ENCODE data around the gene DCTPP1. TPM values are rescaled to one million over a fixed set of nuclear protein-coding genes. Genes with fewer than 3 reads are reported as not detected.

Gene DCTPP1
- total RNA-seq, 4 donors from 2014 or later: 7.4 to 28.6 (median 22.7) TPM

DNA sequence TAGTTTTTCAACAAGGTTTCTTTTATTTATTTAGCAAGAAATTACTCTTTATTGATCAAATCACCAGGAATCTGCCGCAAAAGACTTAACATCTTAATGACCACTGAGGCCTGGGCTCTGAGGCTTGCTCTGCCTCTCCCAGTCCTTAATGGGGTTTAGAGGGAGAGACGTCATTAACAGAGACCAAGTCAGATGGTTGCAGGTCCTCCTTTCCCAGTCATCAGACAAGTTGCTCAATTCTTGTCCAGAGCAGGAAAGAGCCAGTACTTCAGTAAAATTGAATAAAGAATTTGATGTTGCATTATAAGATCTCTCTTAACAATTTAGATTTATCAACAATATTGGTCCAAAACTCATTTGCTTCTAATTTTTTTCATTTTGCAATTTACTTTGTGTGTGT is 13.8 kb upstream of the DCTPP1 start:
- H3K9me3 ChIP-seq: no peaks in the 10 kb centered on the region
- H3K27me3 ChIP-seq: no peaks in the 10 kb centered on the region
- intact Hi-C loops (cut with DNase I): no loop called here
- DNase-seq: no peak
- peaks cover 9 to 36% (median 18%) of the 10 kb centered on the region in 3 donors for H3K4me1 ChIP-seq
- H3K4me3 ChIP-seq: peak overlapping the region in 1 of 4 donors; percentile 91
- TF ChIP-seq, protein P1, sequence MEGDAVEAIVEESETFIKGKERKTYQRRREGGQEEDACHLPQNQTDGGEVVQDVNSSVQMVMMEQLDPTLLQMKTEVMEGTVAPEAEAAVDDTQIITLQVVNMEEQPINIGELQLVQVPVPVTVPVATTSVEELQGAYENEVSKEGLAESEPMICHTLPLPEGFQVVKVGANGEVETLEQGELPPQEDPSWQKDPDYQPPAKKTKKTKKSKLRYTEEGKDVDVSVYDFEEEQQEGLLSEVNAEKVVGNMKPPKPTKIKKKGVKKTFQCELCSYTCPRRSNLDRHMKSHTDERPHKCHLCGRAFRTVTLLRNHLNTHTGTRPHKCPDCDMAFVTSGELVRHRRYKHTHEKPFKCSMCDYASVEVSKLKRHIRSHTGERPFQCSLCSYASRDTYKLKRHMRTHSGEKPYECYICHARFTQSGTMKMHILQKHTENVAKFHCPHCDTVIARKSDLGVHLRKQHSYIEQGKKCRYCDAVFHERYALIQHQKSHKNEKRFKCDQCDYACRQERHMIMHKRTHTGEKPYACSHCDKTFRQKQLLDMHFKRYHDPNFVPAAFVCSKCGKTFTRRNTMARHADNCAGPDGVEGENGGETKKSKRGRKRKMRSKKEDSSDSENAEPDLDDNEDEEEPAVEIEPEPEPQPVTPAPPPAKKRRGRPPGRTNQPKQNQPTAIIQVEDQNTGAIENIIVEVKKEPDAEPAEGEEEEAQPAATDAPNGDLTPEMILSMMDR (IDR thresholded peaks at IDR 0.05): no peak
- no peak for TF ChIP-seq POLR2A (IDR thresholded peaks at IDR 0.05)
- no peak overlapping the region for H3K27ac ChIP-seq
- 79 to 91% methylated on average over 2 of the region's 2 CpGs for WGBS, 2 donors
- peaks cover 0 to 19% (median 5%) of the 10 kb centered on the region in 3 donors for H3K36me3 ChIP-seq

DNA sequence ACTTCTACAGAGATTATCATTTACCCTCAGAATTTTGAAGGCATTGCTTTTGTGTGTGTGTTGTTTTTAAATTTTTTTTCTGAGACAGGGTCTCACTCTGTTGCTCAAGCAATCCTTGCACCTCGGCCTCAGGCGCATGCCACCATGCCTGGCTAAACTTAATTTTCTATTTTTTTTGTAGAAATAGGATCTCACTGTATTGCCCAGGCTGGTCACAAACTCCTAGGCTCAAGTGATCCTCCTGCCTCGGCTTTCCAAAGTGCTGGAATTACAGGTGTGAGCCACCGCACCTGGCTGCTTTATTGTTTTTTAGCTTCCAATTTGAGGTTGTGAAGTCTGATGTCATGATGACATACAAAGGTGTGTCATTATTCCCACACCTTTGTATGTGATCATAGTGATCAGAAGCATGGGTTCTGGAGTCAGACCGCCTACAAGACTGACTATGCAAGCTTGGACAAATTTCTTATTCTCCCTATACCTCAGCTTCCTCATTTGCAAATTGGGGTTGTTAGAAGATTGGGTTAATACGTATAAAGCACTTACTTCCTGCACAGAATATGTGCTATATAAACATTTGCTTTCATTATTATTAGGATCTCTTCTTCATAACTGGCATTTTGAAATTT is 10.0 kb upstream of the DCTPP1 start:
- no peak overlapping the region for H3K27ac ChIP-seq
- WGBS, 2 donors: 59 to 68% methylated on average over 6 of the region's 6 CpGs
- H3K27me3 ChIP-seq: no peaks in the 10 kb centered on the region
- no peak overlapping the region for H3K4me3 ChIP-seq
- intact Hi-C loops (cut with DNase I): loop anchor here (10.0 kb wide), 1 partner anchor 195 kb away; no protein-coding TSS in a partner anchor
- DNase-seq: no peak
- H3K9me3 ChIP-seq: no peaks in the 10 kb centered on the region
- H3K4me1 ChIP-seq: peaks cover 1 to 31% (median 11%) of the 10 kb centered on the region in 3 donors
- TF ChIP-seq POLR2A (IDR thresholded peaks at IDR 0.05): no peak
- TF ChIP-seq, protein P1 (IDR thresholded peaks at IDR 0.05): no peak
- H3K36me3 ChIP-seq: peaks cover 0 to 19% (median 5%) of the 10 kb centered on the region in 3 donors

DNA sequence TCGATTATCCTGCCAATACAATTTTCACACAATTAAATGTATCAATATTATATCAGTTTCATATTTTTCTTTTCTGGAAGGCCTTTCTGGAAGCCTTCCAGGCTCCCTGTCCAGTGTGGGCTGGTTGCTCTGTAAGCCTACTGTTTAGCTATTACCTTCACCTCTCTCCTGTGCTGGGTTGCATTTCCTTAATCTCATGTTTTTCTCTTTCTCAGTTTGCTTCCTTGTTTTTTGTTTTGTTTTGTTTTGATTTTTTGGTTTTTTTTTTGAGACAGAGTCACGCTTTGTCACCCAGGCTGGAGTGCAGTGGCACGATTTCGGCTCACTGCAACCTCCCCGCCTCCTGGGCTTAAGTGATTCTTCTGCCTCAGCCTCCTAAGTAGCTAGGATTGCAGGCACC is 9.0 kb upstream of the DCTPP1 start:
- no peak for DNase-seq
- intact Hi-C loops (cut with DNase I): loop anchor here (10.0 kb wide), 1 partner anchor 196 kb away; no protein-coding TSS in a partner anchor
- peaks cover 0 to 21% (median under 1%) of the 10 kb centered on the region in 3 donors for H3K4me1 ChIP-seq
- no peaks in the 10 kb centered on the region for H3K9me3 ChIP-seq
- no peaks in the 10 kb centered on the region for H3K27me3 ChIP-seq
- no peak overlapping the region for H3K27ac ChIP-seq
- peaks cover 0 to 16% (median 5%) of the 10 kb centered on the region in 3 donors for H3K36me3 ChIP-seq
- H3K4me3 ChIP-seq: no peak overlapping the region
- WGBS, 2 donors: 83 to 91% methylated on average over 5 of the region's 5 CpGs
- TF ChIP-seq, protein P1 (IDR thresholded peaks at IDR 0.05): no peak
- TF ChIP-seq POLR2A (IDR thresholded peaks at IDR 0.05): no peak

DNA sequence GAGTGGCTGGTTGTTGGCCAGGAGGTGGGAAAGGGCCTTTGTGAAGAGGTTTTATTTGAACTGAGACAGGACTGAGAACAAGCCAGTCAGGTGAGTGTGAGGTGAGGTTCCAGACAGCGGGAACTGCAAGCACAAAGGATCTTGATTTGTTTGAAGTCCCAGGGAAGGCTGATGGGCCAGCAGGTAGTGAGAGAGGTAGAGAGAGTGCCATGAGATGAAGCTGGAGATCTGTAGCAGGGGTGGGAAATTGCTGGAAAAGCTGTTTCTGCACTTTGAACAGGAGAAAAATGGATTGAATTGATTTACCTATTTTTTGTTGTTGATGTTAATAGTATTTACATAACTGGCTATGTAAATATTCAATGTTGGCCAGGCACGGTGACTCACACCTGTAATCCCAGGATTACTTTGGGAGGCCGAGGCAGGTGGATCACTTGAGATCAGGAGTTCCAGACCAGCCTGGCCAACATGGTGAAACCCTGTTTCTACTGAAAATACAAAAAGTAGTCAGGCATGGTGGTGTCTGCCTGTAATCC is 7.7 kb upstream of the DCTPP1 start:
- Histone ChIP-seq H3K27me3 (no peaks in the 10 kb centered on the region), H3K4me1 (peaks cover 0 to 8% (median 0%) of the 10 kb centered on the region in 3 donors), H3K4me3 (no peak overlapping the region), H3K27ac (no peak overlapping the region), H3K36me3 (peaks cover 0 to 4% (median 0%) of the 10 kb centered on the region in 3 donors), H3K9me3 (no peaks in the 10 kb centered on the region)
- DNase-seq: no peak
- 41 to 54% methylated on average over 3 of the region's 3 CpGs for WGBS, 2 donors
- intact Hi-C loops (cut with DNase I): loop anchor here (10.0 kb wide), 1 partner anchor 197 kb away; no protein-coding TSS in a partner anchor
- TF ChIP-seq POLR2A (IDR thresholded peaks at IDR 0.05): no peak

DNA sequence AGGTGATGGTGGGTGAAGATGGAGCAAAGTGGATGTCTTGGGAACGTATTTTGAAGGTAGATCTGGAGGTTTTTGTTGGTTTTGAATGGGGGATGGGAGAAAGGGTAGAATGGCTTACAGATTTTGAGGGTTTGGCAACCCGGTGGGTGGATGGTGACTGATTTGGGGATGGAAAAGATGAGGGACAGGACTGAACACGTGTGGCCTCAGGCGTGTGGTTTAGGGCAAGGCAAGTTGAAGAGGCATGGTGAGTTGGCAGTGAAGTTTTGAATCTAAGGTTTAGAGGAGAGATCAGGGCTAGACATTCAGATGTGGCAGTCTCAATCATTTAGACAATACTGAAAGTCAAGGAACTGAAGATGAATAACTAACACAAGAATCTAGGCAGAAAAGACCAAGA is 5.0 kb upstream of the DCTPP1 start:
- intact Hi-C loops (cut with DNase I): loop anchor here (10.0 kb wide), 1 partner anchor 200 kb away; no protein-coding TSS in a partner anchor
- no peak overlapping the region for H3K4me3 ChIP-seq
- no peak for TF ChIP-seq POLR2A (IDR thresholded peaks at IDR 0.05)
- TF ChIP-seq, protein P1 (IDR thresholded peaks at IDR 0.05): no peak
- no peaks in the 10 kb centered on the region for H3K27me3 ChIP-seq
- H3K27ac ChIP-seq: no peak overlapping the region
- H3K9me3 ChIP-seq: no peaks in the 10 kb centered on the region
- peaks cover 6 to 17% (median 7%) of the 10 kb centered on the region in 3 donors for H3K4me1 ChIP-seq
- WGBS, 2 donors: 38 to 43% methylated on average over 4 of the region's 4 CpGs
- no peak for DNase-seq
- no peaks in the 10 kb centered on the region for H3K36me3 ChIP-seq
